SU-DHL-6 (cell line): ENCODE results near the gene CTCFL.

Experiments
- H2AFZ ChIP-seq: fragments of 200-600 bp; sonication (generic); 2 replicates; pipeline ENCODE4 v1.6.1; 2014; ENCODE audit warnings: low read depth, mild to moderate bottlenecking, moderate library complexity, mixed read lengths, antibody characterized with exemption, low read length; ENCODE audit not compliant: severe bottlenecking
- H3F3A ChIP-seq: fragments of 200-600 bp; shearing (Covaris generic); 2 replicates; pipeline ENCODE4 v1.6.0; 2016; ENCODE audit warnings: antibody characterized with exemption, mild to moderate bottlenecking; ENCODE audit not compliant: insufficient read depth
- H3K27ac ChIP-seq: fragments of 200-600 bp; sonication (generic); 2 replicates; pipeline ENCODE4 v1.5.1; 2016; ENCODE audit warnings: low read depth, mild to moderate bottlenecking, low read length, moderate library complexity, mixed read lengths
- H3K27me3 ChIP-seq: fragments of 200-600 bp; sonication (generic), shearing (Covaris generic); 2 replicates; pipeline ENCODE4 v1.6.0; 2014; ENCODE audit warnings: mild to moderate bottlenecking, low read length
- H3K36me3 ChIP-seq: fragments of 200-600 bp; sonication (generic); 2 replicates; pipeline ENCODE4 v1.6.1; 2014; ENCODE audit warnings: mild to moderate bottlenecking, low read length, mixed read lengths
- H3K4me2 ChIP-seq: fragments of 300-600, 200-600 bp; shearing (Covaris generic), sonication (generic); 2 replicates; pipeline ENCODE4 v1.6.0; 2014; ENCODE audit warnings: low read length, low read depth, mild to moderate bottlenecking; ENCODE audit not compliant: poor library complexity, severe bottlenecking
- H3K4me3 ChIP-seq: fragments of 200-600 bp; sonication (generic); 2 replicates; pipeline ENCODE4 v1.5.1; 2014; ENCODE audit warnings: antibody characterized with exemption, low read length, mild to moderate bottlenecking, mixed read lengths; ENCODE audit not compliant: insufficient read depth, poor library complexity, severe bottlenecking
- H3K79me2 ChIP-seq: fragments of 200-600 bp; sonication (generic); 2 replicates; pipeline ENCODE4 v1.6.1; 2014; ENCODE audit warnings: mild to moderate bottlenecking, low read length, moderate library complexity; ENCODE audit not compliant: insufficient read depth
- H3K9ac ChIP-seq: fragments of 200-600 bp; sonication (generic); 2 replicates; pipeline ENCODE4 v1.7.0; 2014; ENCODE audit warnings: mild to moderate bottlenecking, low read length
- H3K9me2 ChIP-seq: fragments of 200-600 bp; sonication (generic); replicated peaks from 2 replicates; pipeline ENCODE4 v1.6.1; 2014; ENCODE audit warnings: low read length; ENCODE audit not compliant: insufficient read depth
- H3K9me3 ChIP-seq: fragments of 200-600 bp; sonication (generic); 2 replicates; pipeline ENCODE4 v1.6.1; 2014; ENCODE audit warnings: low read length, mixed read lengths; ENCODE audit not compliant: insufficient read depth
- H4K20me1 ChIP-seq: fragments of 200-600 bp; sonication (generic); 2 replicates; pipeline ENCODE4 v1.6.1; 2014; ENCODE audit warnings: low read depth, mild to moderate bottlenecking, antibody characterized with exemption, low read length, moderate library complexity, mixed read lengths
- CTCF ChIP-seq: fragments of 200-600 bp; sonication (generic); IDR thresholded peaks from one replicate; pipeline ENCODE4 v1.5.1; 2017; ENCODE audit warnings: antibody characterized with exemption, mild to moderate bottlenecking, low read length, moderate library complexity; ENCODE audit not compliant: insufficient read depth, poor library complexity, severe bottlenecking
- EZH2phosphoT487 ChIP-seq: fragments of 200-600 bp; sonication (generic), shearing (Covaris generic); conservative IDR thresholded peaks from 2 replicates; pipeline ENCODE4 v1.6.1; 2018; ENCODE audit warnings: mild to moderate bottlenecking, antibody characterized with exemption, low read length, moderate library complexity, mixed read lengths

Gene CTCFL

GRCh38 chr20:57528148-57528547 is 3.2 kb upstream of the CTCFL start:
- H4K20me1 ChIP-seq, result no peaks in the 10 kb centered on the region
- H3F3A ChIP-seq, result no peaks in the 10 kb centered on the region
- H2AFZ ChIP-seq, result no peak overlapping the region
- no peak for TF ChIP-seq EZH2phosphoT487
- TF ChIP-seq CTCF, result no peak
- H3K4me3 ChIP-seq, result no peak overlapping the region
- no peaks in the 10 kb centered on the region for H3K79me2 ChIP-seq
- H3K36me3 ChIP-seq, result no peaks in the 10 kb centered on the region
- H3K27ac ChIP-seq, result no peak overlapping the region
- no peaks in the 10 kb centered on the region for H3K9me2 ChIP-seq
- H3K9me3 ChIP-seq, result no peaks in the 10 kb centered on the region
- H3K9ac ChIP-seq, result no peak overlapping the region
- no peak overlapping the region for H3K4me2 ChIP-seq
- H3K27me3 ChIP-seq, result no peaks in the 10 kb centered on the region

GRCh38 chr20:57527728-57528127 is 2.8 kb upstream of the CTCFL start:
- no peak overlapping the region for H3K4me2 ChIP-seq
- no peaks in the 10 kb centered on the region for H3K9me2 ChIP-seq
- no peak overlapping the region for H3K4me3 ChIP-seq
- no peaks in the 10 kb centered on the region for H3K79me2 ChIP-seq
- H3K27ac ChIP-seq, result no peak overlapping the region
- H3K27me3 ChIP-seq, result no peaks in the 10 kb centered on the region
- H3K36me3 ChIP-seq, result no peaks in the 10 kb centered on the region
- TF ChIP-seq EZH2phosphoT487, result no peak
- no peak for TF ChIP-seq CTCF
- no peak overlapping the region for H3K9ac ChIP-seq
- no peak overlapping the region for H2AFZ ChIP-seq
- no peaks in the 10 kb centered on the region for H4K20me1 ChIP-seq
- no peaks in the 10 kb centered on the region for H3F3A ChIP-seq
- no peaks in the 10 kb centered on the region for H3K9me3 ChIP-seq

GRCh38 chr20:57526885-57527460 is 2.0 kb upstream of the CTCFL start:
- Histone ChIP-seq H2AFZ (no peak overlapping the region), H3K9ac (no peak overlapping the region), H3K79me2 (no peaks in the 10 kb centered on the region), H3K9me2 (no peaks in the 10 kb centered on the region), H3K9me3 (no peaks in the 10 kb centered on the region), H3K27me3 (no peaks in the 10 kb centered on the region), H3K4me3 (no peak overlapping the region), H3K27ac (no peak overlapping the region), H4K20me1 (no peaks in the 10 kb centered on the region), H3K36me3 (no peaks in the 10 kb centered on the region), H3F3A (no peaks in the 10 kb centered on the region), H3K4me2 (no peak overlapping the region)
- no peak for TF ChIP-seq CTCF
- TF ChIP-seq EZH2phosphoT487, result no peak
